GM21447 (cell line): ENCODE measurements around the gene CFAP97D2.
A peak's percentile ranks its signal among the peaks of the same experiment; 100 is the strongest.
"Not testable (repeated sequence)": the region's sequence is repeated elsewhere in the genome, so short reads cannot be mapped to it uniquely, and the experiment has no call there.

Source experiments
- ATAC-seq: cut with Tn5 transposase; IDR thresholded peaks from one replicate; pipeline ENCODE4 v1.9.1; 2021; ENCODE audit not compliant: unreplicated experiment

The CFAP97D2 gene

DNA sequence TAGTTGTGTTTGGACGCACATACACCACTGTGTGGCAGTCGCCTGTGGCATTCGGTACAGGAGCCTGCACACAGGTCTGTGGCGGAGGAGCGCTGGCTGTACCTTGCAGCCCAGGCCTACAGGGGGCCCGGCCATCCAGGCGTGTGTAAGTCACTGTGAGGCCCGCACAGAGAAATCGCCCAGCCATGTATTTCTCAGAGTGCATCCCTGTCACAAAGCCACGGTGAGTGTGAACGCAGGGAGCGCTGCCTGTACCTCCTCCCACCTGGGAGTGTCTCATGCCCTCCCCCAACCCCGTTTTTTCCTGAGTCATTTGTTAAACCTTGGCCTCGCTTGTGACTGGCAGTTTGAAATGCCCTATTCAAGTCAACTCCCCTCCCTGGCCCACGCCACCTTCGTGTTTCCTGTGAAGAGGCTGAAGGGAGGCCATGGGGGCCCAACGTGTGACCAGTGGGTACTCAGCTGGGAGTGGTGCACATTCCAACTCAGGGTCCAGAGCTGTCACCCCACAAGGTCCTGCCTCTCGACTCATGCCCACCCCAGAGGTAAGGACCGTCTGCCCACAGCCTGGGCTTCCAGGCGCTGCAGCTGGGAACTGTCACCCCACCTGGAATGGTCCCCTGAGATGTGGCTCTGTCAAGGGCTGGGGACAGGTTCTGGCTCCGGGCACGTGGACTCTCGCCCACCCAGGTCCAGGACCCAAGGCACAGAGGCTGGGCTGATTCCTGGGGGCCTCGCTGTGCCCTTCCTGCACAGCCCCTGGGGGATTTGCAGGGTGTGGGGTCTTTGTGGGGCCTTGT lies 35.1 kb upstream of the CFAP97D2 start:
- ATAC-seq, result no peak

DNA sequence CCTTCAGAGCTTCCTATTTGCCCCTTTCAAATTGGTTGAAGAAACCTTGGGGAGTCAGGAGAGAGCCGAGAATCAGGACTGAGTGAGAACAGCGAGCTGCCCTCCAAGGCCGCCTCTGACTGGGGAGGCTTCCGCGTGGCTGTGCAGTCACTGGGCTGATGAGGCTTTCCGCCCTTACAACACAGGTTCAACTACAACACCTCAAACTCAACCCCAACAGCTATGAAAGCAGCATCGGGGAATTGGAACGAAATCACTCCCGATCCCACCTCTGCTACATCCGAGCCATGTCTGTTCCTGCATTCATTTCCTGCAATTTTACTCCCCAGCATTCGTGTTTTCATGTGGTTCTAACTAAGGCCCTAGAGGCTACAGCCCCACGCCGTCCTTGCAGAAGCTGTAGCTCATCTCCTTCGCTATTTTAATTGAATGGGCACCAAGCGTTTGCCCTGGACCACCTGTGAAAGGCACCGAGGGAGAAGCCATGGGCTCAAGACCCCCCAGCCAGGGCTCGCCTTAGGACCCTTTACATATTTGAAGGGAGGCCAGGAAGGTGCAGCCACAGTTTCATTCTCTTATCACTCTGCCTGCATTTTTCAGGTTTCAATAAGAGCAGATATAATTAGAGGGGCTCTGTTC lies 34.3 kb upstream of the CFAP97D2 start:
- no peak for ATAC-seq

DNA sequence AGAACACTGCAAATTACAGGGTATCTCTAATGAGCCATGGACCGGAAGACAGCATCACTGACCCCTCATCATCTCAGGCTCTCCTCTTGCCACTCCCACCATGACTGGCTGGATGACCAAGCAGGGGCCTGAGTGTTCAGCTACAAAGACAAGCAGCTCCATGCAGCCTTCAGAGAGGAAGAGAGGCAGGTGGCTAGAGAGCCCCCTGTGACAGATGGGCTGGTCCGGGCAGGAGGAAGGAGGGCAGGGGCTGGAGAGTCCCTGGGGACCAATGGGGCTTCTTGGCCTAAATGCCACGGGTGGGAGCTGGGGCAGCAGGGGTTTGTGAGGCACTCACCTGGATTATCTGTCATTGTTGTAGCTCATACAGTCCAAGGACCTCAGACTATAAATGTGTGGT lies 33.8 kb upstream of the CFAP97D2 start:
- no peak for ATAC-seq

DNA sequence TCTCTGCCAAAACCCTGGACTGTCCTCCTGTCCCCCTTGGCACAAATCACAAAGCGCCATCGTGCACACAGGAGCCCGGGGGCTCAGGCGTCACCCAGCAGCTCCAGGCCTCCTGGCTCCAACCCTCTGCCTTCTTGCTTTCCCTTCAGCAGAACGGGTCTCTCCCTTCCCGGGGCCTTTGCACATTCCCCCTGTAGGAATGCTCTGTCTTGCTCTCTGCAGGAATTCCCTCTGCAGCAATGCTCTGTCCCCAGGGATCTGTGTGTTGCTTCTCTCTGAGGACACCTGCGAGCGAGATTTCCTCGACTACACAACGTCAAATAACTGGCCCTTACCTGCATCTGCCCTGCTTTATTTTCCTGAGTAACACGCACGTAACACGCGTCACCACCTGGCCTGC lies 33.3 kb upstream of the CFAP97D2 start:
- no peak for ATAC-seq

DNA sequence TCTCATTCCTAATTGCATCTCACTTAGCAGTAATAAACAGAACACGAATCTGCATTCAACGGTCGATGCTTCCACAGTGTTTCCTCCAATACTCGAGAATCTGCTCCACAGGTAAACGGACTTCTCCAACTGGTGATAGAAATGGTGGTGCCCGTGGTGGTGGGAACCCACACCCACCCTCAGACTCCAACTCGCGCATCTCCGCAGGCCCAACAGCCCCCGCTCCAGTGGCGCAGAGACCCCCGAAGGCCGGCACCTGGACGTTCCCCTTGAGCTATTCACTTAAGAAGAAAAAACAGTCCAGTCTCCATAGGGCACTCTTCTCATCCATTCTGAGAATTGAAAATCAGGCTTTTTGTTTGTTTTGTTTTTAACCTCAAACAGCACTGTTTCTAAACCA lies 32.9 kb upstream of the CFAP97D2 start:
- ATAC-seq, result no peak

DNA sequence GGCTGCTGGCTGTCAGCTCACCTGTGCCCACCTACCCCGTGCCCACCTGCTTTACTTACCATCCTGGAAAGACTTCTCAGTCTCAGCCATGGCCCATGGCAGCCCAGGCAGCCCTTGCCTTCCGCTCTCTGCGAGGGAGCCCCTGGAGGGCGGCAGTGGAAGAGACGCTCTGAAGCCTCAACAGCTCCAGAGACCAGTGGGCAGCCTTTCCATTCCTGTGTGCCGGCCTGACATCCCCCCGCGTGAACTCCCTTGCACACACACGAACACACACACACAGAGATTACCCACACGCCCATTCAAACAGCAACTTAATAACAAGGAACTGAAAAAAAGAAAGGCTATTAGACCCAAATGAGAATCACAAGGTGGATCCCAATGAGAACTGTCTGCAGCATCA lies 32.4 kb upstream of the CFAP97D2 start:
- ATAC-seq, result no peak

DNA sequence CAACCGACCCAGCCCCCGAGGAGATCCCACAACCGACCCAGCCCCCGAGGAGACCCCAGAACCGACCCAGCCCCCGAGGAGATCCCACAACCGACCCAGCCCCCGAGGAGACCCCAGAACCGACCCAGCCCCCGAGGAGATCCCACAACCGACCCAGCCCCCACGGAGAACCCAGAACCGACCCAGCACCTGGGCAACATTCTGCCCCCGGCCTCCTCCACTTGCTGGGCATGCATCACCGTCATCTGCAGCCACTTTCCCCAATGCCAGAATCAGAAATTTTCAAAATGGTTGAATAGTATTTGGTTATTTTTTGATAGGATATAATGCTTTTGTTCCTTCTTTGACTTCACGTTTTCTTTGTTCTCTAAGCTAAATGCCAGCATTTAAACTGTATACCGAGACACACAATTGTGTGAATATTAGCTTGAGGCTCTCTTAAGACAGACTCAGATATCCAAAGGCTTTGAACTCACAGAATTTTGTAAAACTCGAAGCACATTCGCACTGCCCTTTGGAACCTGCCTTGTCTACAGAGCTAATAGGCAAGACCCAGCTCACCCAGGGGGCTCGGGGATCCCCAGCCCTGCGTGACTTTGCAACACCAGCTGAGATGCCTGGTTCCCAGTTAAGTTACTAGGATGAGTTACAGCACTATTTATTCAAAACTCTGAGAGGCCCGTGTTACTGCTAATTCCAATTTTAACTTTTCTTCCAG lies 31.1 kb upstream of the CFAP97D2 start:
- ATAC-seq, result no peak

DNA sequence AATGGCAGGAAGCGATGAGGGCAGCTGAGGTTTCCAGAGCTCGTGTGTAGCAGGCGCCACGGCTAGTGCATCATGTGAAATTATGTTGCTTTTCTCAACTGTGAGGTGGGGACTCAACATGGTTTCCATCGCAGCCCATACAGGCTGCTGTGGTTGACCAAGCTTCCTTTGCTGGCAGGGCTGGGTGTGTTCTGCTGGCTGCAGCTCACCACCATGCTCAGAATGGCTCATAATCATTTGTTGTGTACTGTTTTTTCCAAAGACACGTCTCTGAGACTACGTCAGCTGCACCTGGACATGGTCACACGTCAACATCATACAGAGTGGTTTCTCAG lies 30.6 kb upstream of the CFAP97D2 start:
- peak; percentile 90 for ATAC-seq

DNA sequence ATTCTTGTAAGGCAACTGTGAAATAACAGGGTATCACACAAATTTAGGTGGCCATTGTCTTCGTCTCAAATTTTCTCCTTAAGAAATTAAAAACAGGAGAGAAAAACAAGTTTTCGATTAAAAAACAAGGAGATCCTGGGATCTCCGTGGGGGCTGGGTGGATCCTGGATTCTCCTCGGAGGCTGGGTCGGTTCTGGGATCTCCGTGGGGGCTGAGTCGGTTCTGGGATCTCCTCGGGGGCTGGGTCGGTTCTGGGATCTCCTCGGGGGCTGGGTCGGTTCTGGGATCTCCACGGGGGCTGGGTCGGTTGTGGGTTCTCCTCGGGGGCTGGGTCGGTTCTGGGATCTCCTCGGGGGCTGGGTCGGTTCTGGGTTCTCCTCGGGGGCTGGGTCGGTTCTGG lies 30.2 kb upstream of the CFAP97D2 start:
- not testable (repeated sequence) for ATAC-seq

DNA sequence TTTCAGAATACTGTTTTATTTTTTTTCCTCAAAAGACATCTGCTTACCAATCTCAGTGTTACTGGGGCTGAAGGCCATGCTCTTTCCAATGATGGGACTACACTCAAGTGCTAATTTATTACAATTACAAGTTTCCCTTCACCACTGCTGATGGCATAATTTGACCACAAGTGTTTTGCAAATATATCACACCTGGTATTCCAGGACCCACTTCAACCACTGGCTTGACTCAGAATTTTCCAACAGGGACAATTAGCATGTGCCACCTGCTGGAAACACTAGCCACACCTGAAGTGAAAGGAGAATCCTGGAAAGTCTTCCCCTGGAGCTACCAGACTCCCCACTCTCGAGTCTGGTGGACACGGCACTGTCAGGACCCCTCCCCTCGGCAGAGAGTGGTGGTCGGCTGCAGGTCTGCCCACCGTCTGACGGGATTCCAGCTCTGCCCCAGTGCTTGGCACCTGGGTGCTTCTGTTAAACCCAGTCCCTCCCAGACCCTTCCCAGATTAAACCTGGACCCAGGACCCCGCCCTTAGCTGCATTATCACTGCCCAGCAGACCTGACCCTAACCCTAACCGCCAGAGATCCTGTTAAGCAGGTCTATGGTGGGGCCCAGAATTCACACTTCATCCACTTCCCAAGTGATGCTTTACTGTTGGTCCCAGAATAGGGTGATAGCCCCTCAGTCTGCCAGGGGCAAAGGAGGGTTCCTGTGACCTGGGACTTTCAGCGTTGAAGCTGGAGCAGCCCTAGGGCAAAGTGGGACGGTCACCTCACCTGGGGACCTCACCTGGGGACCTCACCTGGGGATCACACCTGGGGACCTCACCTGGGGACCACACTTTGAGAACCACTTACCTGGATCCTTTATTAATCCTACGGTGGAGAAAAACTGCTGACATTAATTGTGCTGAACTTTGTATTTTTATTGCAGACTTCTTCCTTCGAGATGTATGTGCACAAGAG lies 29.0 kb upstream of the CFAP97D2 start:
- no peak for ATAC-seq

DNA sequence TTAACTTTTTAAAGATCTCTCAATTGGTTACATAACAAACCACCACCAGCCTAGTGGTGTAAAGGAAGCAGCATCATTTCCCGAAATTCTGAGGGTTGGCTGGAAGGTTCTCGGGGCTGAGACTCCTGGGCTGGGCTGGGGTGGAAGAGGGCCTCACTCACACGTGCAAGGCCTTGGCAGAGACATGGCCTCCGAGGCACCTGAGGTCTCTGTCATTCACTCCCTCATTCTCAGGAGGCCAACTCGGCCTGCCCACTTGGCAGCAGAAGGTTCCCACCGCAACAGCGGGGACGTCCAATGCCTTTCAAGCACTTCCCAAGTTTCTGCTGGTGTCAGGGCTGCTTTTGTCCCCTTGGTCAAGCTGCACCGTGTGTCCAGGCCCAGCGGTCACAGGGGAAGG lies 28.0 kb upstream of the CFAP97D2 start:
- ATAC-seq, result no peak

DNA sequence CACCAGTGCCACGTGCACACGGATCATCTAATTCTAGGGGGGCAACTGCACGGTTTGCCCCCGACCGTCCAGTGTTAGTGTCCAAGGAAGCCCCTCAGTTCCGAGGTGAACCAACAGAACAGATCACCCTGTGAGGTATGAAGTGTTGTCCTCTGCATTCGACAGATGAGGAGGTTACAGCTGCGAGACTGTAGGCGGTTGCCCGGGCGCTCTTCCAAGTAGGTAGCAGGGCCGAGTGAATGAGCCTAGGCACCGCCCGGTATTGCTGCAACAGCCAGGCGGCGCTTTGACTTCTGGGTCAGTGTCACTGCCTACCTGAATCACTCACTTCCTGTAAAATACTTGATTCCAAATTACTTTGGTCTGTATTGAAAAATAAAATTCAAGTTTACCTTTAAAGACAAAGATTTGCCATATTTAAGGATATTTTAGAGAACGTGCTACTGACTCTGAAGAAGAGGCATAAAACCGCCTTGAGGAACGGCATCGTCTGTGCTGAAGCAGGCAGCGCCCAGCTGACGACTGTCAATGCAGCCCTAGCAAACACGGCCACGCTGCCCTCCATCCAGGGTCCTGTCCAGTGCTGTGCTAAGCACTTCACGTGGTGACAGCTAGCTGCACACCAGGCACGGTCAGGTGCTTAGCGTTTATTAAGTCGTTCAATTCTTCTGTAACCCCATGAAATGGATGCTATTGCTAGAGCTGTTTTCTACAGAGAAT lies 27.3 kb upstream of the CFAP97D2 start:
- ATAC-seq, result no peak

DNA sequence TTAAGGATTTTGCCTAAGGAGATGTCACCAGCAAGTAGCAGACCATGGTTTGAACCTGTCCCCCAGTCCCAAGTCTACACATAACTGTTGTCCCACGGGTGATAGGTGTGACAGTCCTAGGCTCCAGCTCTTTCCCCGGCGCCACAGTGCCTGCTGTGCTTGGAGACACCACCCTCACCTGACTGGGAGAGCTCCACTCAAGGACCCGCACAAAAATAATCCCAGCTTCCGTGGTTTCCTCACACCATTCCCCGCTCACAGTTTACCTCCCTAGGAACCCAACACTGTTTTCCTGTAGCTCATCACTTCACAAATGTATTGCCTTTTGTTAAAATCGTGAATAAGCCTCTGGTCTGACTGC lies 26.8 kb upstream of the CFAP97D2 start:
- ATAC-seq, result no peak

DNA sequence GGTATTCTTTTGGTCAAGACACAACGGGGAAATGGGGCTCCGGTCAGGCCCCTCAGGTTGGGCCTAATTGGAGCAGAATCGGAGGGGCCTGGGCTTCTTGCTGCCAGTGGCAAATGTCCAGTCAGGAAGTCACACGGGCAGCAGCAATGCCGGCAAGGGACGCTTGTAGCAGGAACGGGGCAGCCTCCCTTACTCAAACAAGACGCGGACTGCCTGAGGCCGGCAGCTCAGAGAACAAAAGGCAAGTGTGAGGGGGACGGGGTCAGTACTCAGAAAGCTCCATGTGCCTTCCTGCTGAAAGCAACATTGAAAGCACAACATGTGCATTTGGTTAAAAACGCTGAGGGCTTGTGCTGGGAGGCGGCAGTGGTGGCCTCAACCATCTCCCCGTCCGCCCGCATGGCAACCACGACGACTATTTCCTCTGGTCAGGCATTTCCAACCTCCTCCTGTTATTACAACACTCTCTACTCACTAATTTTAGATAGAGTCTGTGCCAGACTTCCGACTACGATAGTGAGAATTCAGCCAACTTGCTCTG lies 26.2 kb upstream of the CFAP97D2 start:
- no peak for ATAC-seq

DNA sequence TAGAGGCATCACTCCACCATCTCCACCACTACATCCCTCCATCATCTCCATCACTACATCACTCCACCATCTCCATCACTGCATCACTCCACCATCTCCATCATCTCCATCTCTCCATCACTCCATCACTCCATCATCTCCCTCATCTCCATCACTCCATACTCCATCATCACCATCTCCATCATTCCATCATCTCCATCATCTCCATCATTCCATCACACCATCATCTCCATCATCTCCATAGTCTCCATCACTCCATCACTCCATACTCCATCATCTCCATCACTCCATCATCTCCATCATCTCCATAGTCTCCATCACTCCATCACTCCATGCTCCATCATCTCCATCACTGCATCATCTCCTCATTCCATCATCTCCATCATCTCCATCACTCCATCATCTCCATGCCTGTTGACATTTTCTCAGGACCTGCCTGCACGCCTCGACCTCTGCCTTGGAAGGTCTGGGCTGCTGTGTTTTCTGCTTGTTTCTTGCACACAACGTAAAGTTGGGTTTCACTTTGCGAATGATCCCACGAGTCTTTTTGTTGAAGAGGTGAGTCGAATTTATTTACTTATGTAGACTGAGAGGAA lies 25.5 kb upstream of the CFAP97D2 start:
- ATAC-seq, result no peak

DNA sequence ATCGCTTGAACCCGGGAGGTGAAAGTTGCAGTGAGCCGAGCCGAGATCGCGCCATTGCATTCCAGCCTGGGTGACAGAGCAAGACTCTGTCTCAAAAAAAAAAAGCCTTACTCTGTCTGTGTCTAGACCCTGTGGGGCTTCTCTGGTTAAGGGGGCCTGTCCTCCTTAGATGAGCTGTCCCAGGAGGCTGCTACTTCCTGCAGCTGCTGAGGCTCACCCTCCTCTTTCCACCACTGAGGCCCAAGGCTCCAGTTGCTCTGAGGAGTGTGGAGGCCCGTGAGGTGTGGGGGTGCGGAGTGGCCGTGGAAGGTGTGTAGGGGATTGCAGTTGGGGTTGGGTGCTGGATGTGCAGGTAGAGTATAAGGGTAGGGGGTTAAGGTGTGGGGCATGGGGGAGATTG lies 24.6 kb upstream of the CFAP97D2 start:
- no peak for ATAC-seq

DNA sequence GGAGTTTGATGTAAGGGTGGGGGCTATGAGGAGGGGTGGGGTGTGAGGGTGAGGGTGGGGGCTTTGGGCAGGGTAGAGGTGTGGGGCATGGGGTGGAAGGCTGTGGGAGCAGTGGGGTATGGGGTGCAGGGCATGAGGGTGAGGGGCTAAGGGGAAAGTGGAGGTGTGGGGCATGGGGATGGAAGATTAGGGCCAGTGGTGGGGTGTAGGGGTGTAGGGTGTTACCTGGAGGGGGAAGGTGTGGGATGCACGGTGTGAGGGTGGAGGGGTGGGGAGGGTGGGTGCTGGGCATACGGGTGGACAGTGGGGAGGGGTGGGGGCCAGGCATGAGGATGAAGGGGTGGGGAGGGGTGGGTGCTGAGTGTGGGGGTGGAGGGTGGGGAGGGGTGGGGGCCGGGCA lies 23.7 kb upstream of the CFAP97D2 start:
- ATAC-seq, result no peak

DNA sequence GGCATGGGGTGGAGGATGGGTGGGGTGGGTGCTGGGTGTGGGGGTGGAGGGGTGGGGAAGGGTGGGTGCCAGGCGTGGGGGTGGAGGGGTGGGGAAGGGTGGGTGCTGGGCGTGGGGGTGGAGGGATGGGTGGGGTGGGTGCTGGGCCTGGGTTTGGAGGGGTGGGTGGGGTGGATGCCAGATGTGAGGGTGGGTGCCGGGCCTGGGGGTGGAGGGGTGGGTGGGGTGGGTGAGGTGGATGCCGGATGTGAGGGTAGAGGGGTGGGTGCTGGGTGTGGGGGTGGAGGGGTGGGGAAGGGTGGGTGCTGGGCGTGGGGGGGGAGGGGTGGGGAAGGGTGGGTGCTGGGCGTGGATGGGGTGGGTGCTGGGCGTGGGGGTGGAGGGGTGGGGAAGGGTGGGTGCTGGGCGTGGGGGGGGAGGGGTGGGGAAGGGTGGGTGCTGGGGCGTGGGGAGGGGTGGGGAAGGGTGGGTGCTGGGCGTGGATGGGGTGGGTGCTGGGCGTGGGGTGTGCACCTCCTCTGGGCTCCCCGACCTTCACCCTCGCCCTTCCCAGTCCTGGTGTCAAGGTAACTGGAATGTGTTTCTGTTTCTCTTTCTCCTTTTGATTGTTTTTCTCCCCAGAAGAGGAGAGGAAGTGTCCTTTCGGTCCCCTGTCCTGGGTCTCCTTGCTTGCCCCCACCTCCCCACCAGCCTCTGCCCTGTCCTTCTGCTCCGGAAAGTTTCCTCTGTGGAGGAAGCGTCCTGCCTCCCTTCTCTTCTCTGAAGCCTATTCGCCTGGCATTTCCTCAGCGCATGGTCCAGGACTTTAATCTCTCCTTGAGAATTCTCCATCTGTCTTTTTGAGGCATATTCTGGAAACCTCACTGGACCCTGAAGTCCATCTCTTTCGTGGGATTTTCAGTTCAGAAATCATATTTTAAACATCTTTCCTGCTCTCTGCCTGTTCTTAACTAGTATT lies 22.9 kb upstream of the CFAP97D2 start:
- no peak for ATAC-seq
